Midbrain (tissue), 1 donor: ENCODE results near the gene FRS2.

Source experiments
- DNase-seq: peaks from one replicate; lab custom pipeline; 2025; lab: John Stamatoyannopoulos, UW

FRS2 gene

GRCh38 chr12:69501154-69501895, 31.1 kb downstream of the FRS2 start:
- DNase-seq: no peak

GRCh38 chr12:69502345-69503081, 32.3 kb downstream of the FRS2 start:
- DNase-seq: no peak

GRCh38 chr12:69508091-69508490, 37.9 kb downstream of the FRS2 start:
- no peak for DNase-seq

- DNase-seq: no peak
These were observed 38.4 kb downstream of the FRS2 start for GRCh38 chr12:69508621-69509020.

- DNase-seq: no peak
These were observed 39.1 kb downstream of the FRS2 start for GRCh38 chr12:69509308-69509736.

GRCh38 chr12:69509904-69510827, 40.0 kb downstream of the FRS2 start:
- no peak for DNase-seq

GRCh38 chr12:69511016-69511415, 40.8 kb downstream of the FRS2 start:
- DNase-seq: no peak

GRCh38 chr12:69511469-69512267, 41.5 kb downstream of the FRS2 start:
- DNase-seq: no peak

GRCh38 chr12:69512820-69513219, 42.6 kb downstream of the FRS2 start:
- no peak for DNase-seq

- DNase-seq: no peak
These were observed 43.1 kb downstream of the FRS2 start for GRCh38 chr12:69513297-69513696.

GRCh38 chr12:69514111-69514510, 43.9 kb downstream of the FRS2 start:
- no peak for DNase-seq

- no peak for DNase-seq
These were observed 44.7 kb downstream of the FRS2 start for GRCh38 chr12:69514845-69515244.

- no peak for DNase-seq
These were observed 45.3 kb downstream of the FRS2 start for GRCh38 chr12:69515394-69515930.

GRCh38 chr12:69516950-69517349, 46.8 kb downstream of the FRS2 start:
- no peak for DNase-seq

- DNase-seq: no peak
These were observed 47.2 kb downstream of the FRS2 start for GRCh38 chr12:69517406-69517805.

GRCh38 chr12:69519871-69520270, 49.7 kb downstream of the FRS2 start:
- DNase-seq: no peak

GRCh38 chr12:69523433-69524330, 53.5 kb downstream of the FRS2 start:
- DNase-seq: no peak

GRCh38 chr12:69524331-69524630, 54.1 kb downstream of the FRS2 start:
- DNase-seq: no peak

GRCh38 chr12:69524755-69525469, 54.7 kb downstream of the FRS2 start:
- DNase-seq: no peak
